Measurements from ENCODE around the gene GRIA4.

The GRIA4 gene

DNA sequence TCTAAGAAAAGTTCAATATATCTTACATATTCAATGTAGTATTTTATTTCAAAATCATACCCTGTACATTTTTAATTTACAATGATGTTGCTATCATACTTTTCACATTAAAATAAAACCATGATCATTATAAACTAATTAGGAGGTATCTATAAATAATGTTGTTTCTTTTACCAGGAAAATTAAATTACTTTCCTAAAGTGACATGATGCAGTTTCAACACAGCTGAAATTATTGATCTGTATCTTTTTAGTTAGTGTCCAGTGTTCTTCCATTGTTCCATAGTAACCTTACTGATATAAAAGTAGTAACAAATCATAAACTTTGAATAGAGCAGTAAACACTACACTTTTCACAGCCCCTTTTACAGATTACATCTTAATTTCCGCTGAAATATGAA lies 29.7 kb downstream of the GRIA4 start:
- no peak for DNase-seq (ENCODE audit: low read depth)

DNA sequence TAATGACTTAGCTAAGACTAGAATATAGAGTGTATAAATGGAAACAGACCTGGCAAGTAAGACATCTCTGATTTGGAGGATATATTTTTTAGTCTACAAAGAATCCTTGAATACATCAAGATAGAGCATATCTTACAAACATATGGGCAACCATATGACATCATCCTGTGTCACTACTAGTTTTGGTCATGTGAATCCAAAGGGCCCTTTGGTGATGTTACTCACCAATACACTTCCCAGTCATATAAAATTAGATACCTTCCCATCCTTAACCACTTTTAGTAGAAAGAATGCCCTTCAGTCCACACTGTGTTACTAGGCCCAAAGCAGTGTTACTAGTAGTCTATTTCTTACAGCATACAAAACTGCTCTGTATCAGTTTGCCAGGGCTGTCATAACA lies 31.6 kb downstream of the GRIA4 start:
- DNase-seq (ENCODE audit: low read depth) = no peak

- DNase-seq (ENCODE audit: low read depth) = no peak
These were observed 33.0 kb downstream of the GRIA4 start for GRCh38 chr11:105642870-105643269.

DNA sequence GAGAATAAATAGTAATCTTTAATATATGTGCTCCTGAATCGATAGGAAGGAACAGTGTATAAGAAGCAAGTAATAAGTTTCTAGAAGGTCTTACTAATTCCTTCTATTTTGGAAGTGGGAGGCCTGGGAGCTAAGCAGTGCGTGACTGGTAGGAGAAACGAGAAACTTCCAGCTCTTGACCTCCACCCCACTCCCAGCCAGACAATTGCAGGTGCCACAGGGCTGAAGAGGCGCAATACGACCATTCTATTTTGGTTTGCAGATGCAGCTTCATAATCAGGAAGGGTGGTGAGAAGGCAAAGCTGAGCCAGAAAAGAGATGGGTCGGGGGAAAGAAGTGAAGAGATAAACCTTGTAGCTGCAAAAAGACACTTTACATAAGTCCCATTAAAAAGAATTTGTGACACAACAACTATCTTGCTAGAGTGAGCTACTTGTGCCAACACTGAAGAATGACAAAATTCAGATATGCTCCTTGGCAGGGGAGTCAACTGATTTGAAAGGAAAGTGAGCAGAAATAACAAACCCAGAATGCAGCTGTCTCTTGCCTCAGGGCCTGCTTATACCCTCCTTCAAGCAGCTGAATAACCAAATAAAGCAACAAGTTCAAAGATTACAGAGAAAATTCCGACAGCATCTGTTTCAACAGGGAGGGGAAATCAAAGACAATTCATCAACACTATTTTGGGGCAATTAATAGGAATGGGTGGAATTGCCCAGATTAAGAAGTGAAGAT lies 35.1 kb downstream of the GRIA4 start:
- no peak for DNase-seq (ENCODE audit: low read depth)

GRCh38 chr11:105647780-105648179 lies 37.9 kb downstream of the GRIA4 start:
- DNase-seq (ENCODE audit: low read depth) = no peak

DNA sequence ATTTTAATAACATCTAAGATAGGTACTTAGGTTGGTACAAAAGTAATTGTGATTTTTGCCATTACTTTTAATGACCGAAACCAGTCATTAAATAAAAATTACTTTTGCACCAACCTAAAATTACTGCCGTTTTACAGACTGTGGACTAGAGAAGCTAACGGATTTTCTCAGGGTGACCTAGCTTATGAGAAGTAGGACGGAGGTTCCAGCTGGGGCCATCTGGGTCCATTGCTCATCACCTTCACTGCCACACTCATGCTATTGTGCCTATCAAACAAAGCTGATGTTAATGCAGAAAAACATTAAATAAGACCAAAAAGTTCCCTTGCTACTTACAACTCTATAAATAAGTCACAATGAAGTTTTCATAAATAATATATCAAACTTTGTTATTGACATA lies 38.9 kb downstream of the GRIA4 start:
- no peak for DNase-seq (ENCODE audit: low read depth)

GRCh38 chr11:105665281-105665680 lies 55.4 kb downstream of the GRIA4 start:
- DNase-seq (ENCODE audit: low read depth) = no peak

DNA sequence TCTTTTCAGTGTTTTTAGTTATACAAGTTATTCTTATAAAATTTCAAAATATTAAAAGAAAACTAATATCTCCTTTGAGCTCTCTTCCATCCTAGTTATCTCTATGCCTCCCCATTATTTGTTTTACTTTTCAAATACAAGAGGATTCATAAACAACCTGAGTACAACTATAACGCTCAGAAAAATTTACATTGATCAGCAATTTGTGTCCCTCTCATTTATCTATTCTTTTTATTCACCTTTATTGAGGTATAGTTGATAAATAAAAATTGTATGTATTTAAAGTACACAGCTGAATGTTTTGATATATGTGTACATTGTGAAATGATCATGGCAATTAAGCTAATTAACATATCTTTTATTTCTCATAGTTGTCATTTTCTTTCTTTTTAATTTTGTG lies 57.6 kb downstream of the GRIA4 start:
- no peak for DNase-seq (ENCODE audit: low read depth)

DNA sequence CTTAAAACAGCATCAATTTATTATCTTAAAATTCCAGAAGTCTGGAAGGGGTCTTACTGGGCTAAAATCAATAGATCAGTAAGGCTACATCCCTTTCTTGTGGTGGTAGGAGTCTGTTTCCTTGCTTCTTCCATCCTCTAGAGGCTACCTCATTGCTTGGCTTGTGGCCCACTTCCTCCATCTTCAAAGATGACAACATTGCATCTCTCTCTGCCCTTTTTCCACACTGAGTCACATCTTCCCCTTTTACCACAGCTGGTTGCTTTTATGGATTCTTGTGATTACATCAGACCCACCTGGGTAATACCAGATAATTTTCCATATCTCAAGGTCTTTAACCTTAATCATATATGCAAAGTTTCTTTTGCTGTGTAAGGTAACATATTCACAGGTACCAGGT lies 60.9 kb downstream of the GRIA4 start:
- no peak for DNase-seq (ENCODE audit: low read depth)

- no peak for DNase-seq (ENCODE audit: low read depth)
These were observed 63.2 kb downstream of the GRIA4 start for GRCh38 chr11:105673089-105673488.

DNA sequence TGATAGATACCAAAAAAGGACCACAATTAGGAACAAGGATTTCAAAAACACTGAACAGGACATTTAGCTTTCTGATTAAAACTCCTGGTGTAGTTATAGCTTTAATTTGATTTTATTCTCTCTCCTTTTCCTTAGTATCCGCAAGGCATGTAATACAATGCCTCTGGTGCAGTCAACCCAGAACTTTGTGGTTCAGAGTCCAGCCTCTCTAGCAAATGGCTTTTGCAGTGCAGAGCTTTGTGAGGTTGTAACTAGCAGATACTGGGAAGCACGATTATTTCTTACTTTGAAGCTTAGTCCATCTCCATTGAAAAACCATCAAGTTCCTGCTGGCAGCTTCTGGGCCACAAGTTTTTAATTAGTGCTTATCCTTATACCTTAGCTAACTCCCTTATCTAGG lies 79.8 kb downstream of the GRIA4 start:
- DNase-seq (ENCODE audit: low read depth) = no peak

GRCh38 chr11:105690467-105690866 lies 80.6 kb downstream of the GRIA4 start:
- DNase-seq (ENCODE audit: low read depth) = no peak

DNA sequence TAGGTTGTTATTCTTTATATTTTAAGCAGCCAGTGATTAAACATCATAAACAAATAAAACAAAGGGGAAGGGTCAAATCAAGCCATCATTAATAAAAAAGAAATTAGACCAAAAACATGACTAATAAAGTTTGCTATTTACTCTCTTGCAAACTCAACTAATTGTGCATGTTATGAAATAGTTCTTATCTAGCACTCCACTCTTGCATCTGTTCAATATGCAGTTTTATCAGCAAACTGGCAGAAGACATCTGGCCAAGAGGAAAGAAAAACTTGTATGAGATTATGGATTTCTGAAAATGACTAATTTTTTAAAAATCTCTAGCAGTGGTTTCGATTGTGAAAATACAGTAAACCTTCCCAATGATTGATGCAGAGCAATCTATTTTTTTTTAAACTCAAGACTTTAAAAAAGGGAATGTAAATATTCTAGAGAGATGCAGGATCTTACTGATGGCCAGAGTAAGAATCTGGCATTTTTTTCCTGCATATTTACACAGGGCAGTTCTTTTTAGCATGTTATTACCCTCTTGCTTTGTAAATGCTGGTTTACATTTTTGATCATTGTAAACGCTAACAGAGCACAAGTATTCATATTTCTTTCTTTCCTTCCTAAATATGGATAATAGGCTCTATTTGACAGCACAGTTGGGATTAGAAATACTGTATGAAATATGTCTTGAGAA lies 83.3 kb downstream of the GRIA4 start:
- no peak for DNase-seq (ENCODE audit: low read depth)

DNA sequence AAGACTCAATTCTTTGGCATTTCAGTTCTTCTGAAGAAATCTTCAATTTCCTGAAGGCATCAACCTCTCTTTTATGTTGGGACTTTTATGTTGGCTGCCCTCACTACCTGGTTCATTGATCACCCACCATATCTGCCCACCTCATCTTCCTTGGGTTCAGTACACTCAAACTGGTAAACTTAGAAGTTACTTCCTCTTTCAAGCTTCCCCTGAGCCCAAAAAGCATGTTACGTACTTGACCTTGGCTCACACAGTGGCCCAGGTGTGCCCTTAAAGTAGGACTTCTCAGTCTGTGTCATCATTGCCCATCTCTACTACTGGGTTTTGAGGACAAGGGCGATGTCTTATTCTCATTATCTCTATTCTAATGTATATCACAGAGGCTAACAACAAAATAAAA lies 86.1 kb downstream of the GRIA4 start:
- no peak for DNase-seq (ENCODE audit: low read depth)

DNA sequence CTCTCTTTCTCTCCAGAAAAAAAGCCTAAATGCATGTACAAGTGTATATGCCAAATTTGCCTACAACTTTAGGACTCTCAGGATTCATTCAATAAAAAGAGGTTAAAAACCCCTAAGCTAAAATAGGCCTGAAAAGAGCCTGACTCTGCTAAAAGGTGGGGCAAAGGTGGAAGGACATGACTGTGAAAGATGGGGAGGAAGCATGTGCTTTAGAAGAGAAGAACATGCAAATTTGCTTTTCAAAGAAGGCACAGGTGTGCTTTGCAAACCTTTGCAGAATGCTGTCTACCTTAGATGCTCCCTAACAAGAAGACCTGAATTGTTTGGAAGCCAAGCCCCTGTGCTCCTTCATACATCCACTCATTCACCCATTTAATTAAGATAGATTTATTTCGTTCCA lies 87.4 kb downstream of the GRIA4 start:
- DNase-seq (ENCODE audit: low read depth) = no peak

GRCh38 chr11:105699203-105699602 lies 89.3 kb downstream of the GRIA4 start:
- DNase-seq (ENCODE audit: low read depth) = no peak

- no peak for DNase-seq (ENCODE audit: low read depth)
These were observed 90.4 kb downstream of the GRIA4 start for GRCh38 chr11:105700271-105700670.

- no peak for DNase-seq (ENCODE audit: low read depth)
These were observed 91.2 kb downstream of the GRIA4 start for GRCh38 chr11:105701098-105701497.

DNA sequence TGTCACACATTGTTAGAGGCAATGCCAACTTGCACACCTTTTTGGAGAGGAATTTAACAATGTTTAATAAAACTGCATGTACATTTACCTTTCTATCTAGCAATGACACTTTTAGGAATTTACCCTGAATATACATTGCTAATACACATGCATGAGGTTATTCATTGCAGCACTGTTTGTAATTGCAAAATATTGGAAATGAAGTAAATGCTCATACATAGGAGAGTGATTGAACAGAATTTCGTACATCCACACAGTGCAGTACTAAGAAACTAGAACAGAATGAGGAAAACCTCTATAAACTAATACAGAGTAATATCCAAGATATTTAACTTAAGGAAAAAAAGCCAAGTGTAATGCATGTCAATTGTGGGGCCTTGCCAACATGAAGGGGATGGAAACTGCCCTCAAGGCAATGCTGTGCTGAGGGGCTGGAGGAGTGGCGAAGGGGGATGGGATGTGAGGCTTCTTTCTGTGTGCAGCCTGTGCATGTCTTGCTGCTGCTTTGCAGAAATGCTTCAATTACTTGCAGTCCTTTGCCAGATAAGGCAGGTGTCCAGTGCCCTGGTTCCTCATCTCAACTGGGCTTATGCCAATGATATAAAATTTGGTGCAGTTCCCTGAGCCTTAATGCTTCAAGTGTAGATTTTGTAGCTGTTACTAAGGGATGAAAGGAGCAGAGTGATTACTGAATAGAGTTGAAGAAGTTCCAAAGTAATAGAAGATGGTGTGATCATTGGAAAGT lies 96.1 kb downstream of the GRIA4 start:
- DNase-seq (ENCODE audit: low read depth) = no peak

GRCh38 chr11:105713106-105713505 lies 103.2 kb downstream of the GRIA4 start:
- no peak for DNase-seq (ENCODE audit: low read depth)

- no peak for DNase-seq (ENCODE audit: low read depth)
These were observed 103.8 kb downstream of the GRIA4 start for GRCh38 chr11:105713696-105714095.

DNA sequence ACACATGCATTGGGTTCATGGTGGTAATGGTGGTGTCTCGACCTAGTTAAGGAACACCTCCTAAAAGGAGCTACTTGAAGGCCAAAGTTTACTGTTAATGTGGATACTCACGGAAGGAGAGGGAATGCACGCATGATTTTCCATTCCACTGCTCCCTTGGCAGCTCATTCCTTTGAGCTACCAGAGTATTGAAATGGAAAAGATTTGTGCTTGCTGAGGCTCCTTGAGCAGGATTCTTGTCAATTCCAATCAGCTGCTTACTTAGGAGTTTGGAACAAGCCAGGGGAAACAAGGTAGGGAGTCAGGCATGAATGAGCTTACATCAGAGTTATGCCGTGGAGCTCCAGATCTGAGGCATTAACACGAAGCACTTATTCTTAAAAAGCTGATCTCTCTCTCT lies 108.8 kb downstream of the GRIA4 start:
- no peak for DNase-seq (ENCODE audit: low read depth)
